OCI-LY3 (cell line): Measurements from ENCODE around the gene IL1RL1.

Source experiments
- H2AFZ ChIP-seq: fragments of 200-600, 300-600 bp; shearing (Covaris generic); 2 replicates; pipeline ENCODE4 v1.6.0; 2014; ENCODE audit warnings: antibody characterized with exemption, low read depth, low read length
- H3K27ac ChIP-seq: fragments of 200-600, 300-600 bp; sonication (generic); 2 replicates; pipeline ENCODE4 v1.5.1; 2014; ENCODE audit warnings: mild to moderate bottlenecking, low read length, moderate library complexity, mixed read lengths
- H3K27me3 ChIP-seq: fragments of 200-600, 300-600 bp; sonication (generic); 2 replicates; pipeline ENCODE4 v1.6.1; 2014; ENCODE audit warnings: low read depth, low read length, mixed read lengths
- H3K36me3 ChIP-seq: fragments of 200-600, 300-600 bp; sonication (generic); replicated peaks from 2 replicates; pipeline ENCODE3; 2014; ENCODE audit warnings: low read depth, low read length, mixed read lengths
- H3K4me1 ChIP-seq: fragments of 300-600, 200-600 bp; sonication (generic); 2 replicates; pipeline ENCODE4 v1.6.1; 2014; ENCODE audit warnings: low read length, mixed read lengths
- H3K4me2 ChIP-seq: fragments of 200-600, 300-600 bp; sonication (generic); 2 replicates; pipeline ENCODE4 v1.6.1; 2014; ENCODE audit warnings: low read length, mixed read lengths
- H3K4me3 ChIP-seq: fragments of 300-600, 200-600 bp; sonication (generic); 2 replicates; pipeline ENCODE4 v1.5.1; 2014; ENCODE audit warnings: antibody characterized with exemption, mild to moderate bottlenecking, low read length, moderate library complexity
- H3K79me2 ChIP-seq: fragments of 300-600, 200-600 bp; shearing (Covaris generic); 2 replicates; pipeline ENCODE4 v1.6.1; 2014; ENCODE audit warnings: mild to moderate bottlenecking, low read length, mixed read lengths
- H3K9ac ChIP-seq: fragments of 300-600, 200-600 bp; shearing (Covaris generic); 2 replicates; pipeline ENCODE4 v1.6.0; 2014; ENCODE audit warnings: mild to moderate bottlenecking, low read length, moderate library complexity
- H3K9me3 ChIP-seq: fragments of 200-600, 300-600 bp; shearing (Covaris generic); 2 replicates; pipeline ENCODE4 v1.6.1; 2014; ENCODE audit warnings: low read length, mixed read lengths; ENCODE audit not compliant: insufficient read depth
- H4K20me1 ChIP-seq: fragments of 200-600, 300-600 bp; sonication (generic); 2 replicates; pipeline ENCODE4 v1.6.1; 2016; ENCODE audit warnings: low read length, mixed read lengths; ENCODE audit not compliant: insufficient read depth
- CTCF ChIP-seq: fragments of 200-600, 300-600 bp; sonication (generic); IDR thresholded peaks from 2 replicates; pipeline ENCODE4 v1.5.1; 2014; ENCODE audit warnings: antibody characterized with exemption, low read length, low read depth
- EZH2phosphoT487 ChIP-seq: fragments of 200-600 bp; shearing (Covaris generic); IDR thresholded peaks from 2 replicates; pipeline ENCODE4 v1.6.1; 2018; ENCODE audit warnings: antibody characterized with exemption, mixed run types, low read depth

The IL1RL1 gene

GRCh38 chr2:102291319-102292075 is 19.9 kb upstream of the IL1RL1 start:
- Histone ChIP-seq H3K27ac (no peak overlapping the region), H2AFZ (no peak overlapping the region)
- TF ChIP-seq EZH2phosphoT487 (no peak), CTCF (no peak)

DNA sequence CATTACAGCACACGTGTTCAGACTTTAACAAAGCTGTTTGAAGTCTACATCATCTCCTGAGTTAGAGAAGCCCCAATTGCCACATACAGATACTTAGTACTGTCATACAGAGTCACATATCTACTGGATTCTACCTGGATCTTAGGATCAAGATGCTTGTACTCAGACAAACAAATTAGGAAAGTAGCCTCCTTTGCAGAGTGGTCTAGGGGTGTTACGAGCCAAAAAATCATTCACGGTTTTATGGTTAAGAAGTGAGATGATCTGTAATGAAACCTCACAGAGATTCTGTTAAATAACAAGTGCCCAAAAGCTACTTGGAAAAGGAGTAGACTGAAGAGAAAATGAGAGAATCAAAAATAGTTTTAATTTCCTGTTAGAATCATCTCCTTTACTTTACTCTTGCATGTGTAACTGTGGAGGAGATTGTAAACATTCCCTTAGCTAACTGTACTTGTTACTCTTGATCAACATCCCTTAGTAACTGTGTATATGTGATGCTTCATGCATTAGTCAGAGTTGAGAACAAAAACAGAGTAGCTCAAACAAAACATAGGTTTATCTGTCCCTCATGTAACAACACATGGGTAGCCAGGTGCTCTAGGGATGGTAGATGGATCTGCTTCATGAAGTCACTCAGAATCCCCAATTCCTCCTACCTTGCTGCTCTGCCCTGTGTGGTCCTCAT is 16.4 kb upstream of the IL1RL1 start:
- H3K4me2 ChIP-seq: no peak overlapping the region
- no peak overlapping the region for H3K27ac ChIP-seq

More at GRCh38 chr2:102291319-102292075, 19.9 kb upstream of the IL1RL1 start:
- Histone ChIP-seq H3K9me3 (no peaks in the 10 kb centered on the region), H4K20me1 (no peaks in the 10 kb centered on the region), H3K4me3 (no peak overlapping the region), H3K4me1 (peaks cover 4% of the 10 kb centered on the region; the same call in 1 of the 2 replicates), H3K4me2 (no peak overlapping the region), H3K27me3 (peaks cover 16% of the 10 kb centered on the region; the same call in 1 of the 2 replicates), H3K79me2 (no peaks in the 10 kb centered on the region), H3K9ac (no peak overlapping the region), H3K36me3 (no peaks in the 10 kb centered on the region)

GRCh38 chr2:102295566-102295965 is 15.8 kb upstream of the IL1RL1 start:
- H3K36me3 ChIP-seq: no peaks in the 10 kb centered on the region
- peaks cover 4% of the 10 kb centered on the region; the same call in 1 of the 2 replicates for H3K4me1 ChIP-seq
- no peaks in the 10 kb centered on the region for H4K20me1 ChIP-seq
- H3K4me2 ChIP-seq: no peak overlapping the region
- no peak overlapping the region for H2AFZ ChIP-seq
- H3K27me3 ChIP-seq: peaks cover 27% of the 10 kb centered on the region; the same call in 1 of the 2 replicates
- no peak overlapping the region for H3K4me3 ChIP-seq
- TF ChIP-seq CTCF (no peak), EZH2phosphoT487 (no peak)
- H3K9ac ChIP-seq: no peak overlapping the region
- no peaks in the 10 kb centered on the region for H3K9me3 ChIP-seq
- no peaks in the 10 kb centered on the region for H3K79me2 ChIP-seq
- no peak overlapping the region for H3K27ac ChIP-seq

More for the DNA sequence above, 16.4 kb upstream of the IL1RL1 start:
- peaks cover 4% of the 10 kb centered on the region; the same call in 1 of the 2 replicates for H3K4me1 ChIP-seq
- H3K9ac ChIP-seq: no peak overlapping the region
- no peaks in the 10 kb centered on the region for H3K9me3 ChIP-seq
- no peak for TF ChIP-seq EZH2phosphoT487
- TF ChIP-seq CTCF: no peak
- no peak overlapping the region for H3K4me3 ChIP-seq
- H3K27me3 ChIP-seq: peaks cover 27% of the 10 kb centered on the region; the same call in 1 of the 2 replicates
- H3K36me3 ChIP-seq: no peaks in the 10 kb centered on the region
- no peak overlapping the region for H2AFZ ChIP-seq
- no peaks in the 10 kb centered on the region for H4K20me1 ChIP-seq
- no peaks in the 10 kb centered on the region for H3K79me2 ChIP-seq

- Histone ChIP-seq H3K27ac (no peak overlapping the region), H3K4me3 (no peak overlapping the region), H4K20me1 (no peaks in the 10 kb centered on the region), H2AFZ (no peak overlapping the region), H3K79me2 (no peaks in the 10 kb centered on the region), H3K36me3 (no peaks in the 10 kb centered on the region), H3K4me1 (peaks cover 11% of the 10 kb centered on the region), H3K9ac (no peak overlapping the region), H3K27me3 (peaks cover 27% of the 10 kb centered on the region; the same call in 1 of the 2 replicates), H3K4me2 (no peak overlapping the region), H3K9me3 (no peaks in the 10 kb centered on the region)
- TF ChIP-seq CTCF: no peak
- TF ChIP-seq EZH2phosphoT487: no peak
These were observed 14.9 kb upstream of the IL1RL1 start for GRCh38 chr2:102296449-102296848.
